ENCODE results near the gene CTSH. TPM values are rescaled to one million over a fixed set of nuclear protein-coding genes. Genes with fewer than 3 reads are reported as not detected.

Gene CTSH
- total RNA-seq, 1 donor from 2014 or later = 141 TPM

GRCh38 chr15:78934655-78935023 is 10.2 kb downstream of the CTSH start:
- no peak for DNase-seq (ENCODE audit: low spot score in 2 of 2, unreplicated experiment in 2 of 2)
- peaks cover 23% of the 10 kb centered on the region for H3K4me1 Mint-ChIP-seq
- H3K4me3 Mint-ChIP-seq = no peak overlapping the region
- TF ChIP-seq CTCF (IDR thresholded peaks at IDR 0.05; ENCODE audit: unreplicated experiment) = no peak
- H3K27ac Mint-ChIP-seq = no peak overlapping the region
- peaks cover 32% of the 10 kb centered on the region for H3K36me3 Mint-ChIP-seq
- H3K9me3 Mint-ChIP-seq = no peaks in the 10 kb centered on the region
- H3K27me3 Mint-ChIP-seq (ENCODE audit: low read depth) = no peaks in the 10 kb centered on the region

GRCh38 chr15:78933823-78934654 is 10.8 kb downstream of the CTSH start:
- H3K4me3 Mint-ChIP-seq = no peak overlapping the region
- H3K27me3 Mint-ChIP-seq (ENCODE audit: low read depth) = no peaks in the 10 kb centered on the region
- H3K27ac Mint-ChIP-seq = peak overlapping the region; percentile 44
- no peak for TF ChIP-seq CTCF (IDR thresholded peaks at IDR 0.05; ENCODE audit: unreplicated experiment)
- H3K4me1 Mint-ChIP-seq = peaks cover 28% of the 10 kb centered on the region
- DNase-seq (ENCODE audit: low spot score in 2 of 2, unreplicated experiment in 2 of 2) = no peak
- H3K36me3 Mint-ChIP-seq = peaks cover 29% of the 10 kb centered on the region
- no peaks in the 10 kb centered on the region for H3K9me3 Mint-ChIP-seq

GRCh38 chr15:78933187-78933822 is 11.5 kb downstream of the CTSH start:
- Mint-ChIP-seq H3K27ac (peak overlapping the region; percentile 44), H3K4me3 (no peak overlapping the region), H3K4me1 (peaks cover 31% of the 10 kb centered on the region), H3K36me3 (peaks cover 23% of the 10 kb centered on the region), H3K27me3 (ENCODE audit: low read depth) (no peaks in the 10 kb centered on the region), H3K9me3 (no peaks in the 10 kb centered on the region)
- DNase-seq (ENCODE audit: low spot score in 2 of 2, unreplicated experiment in 2 of 2) = no peak
- no peak for TF ChIP-seq CTCF (IDR thresholded peaks at IDR 0.05; ENCODE audit: unreplicated experiment)

GRCh38 chr15:78932258-78932808 is 12.5 kb downstream of the CTSH start:
- peak overlapping the region; percentile 25 for H3K27ac Mint-ChIP-seq
- H3K4me1 Mint-ChIP-seq = peaks cover 31% of the 10 kb centered on the region
- TF ChIP-seq CTCF (IDR thresholded peaks at IDR 0.05; ENCODE audit: unreplicated experiment) = no peak
- peaks cover 26% of the 10 kb centered on the region for H3K36me3 Mint-ChIP-seq
- no peak overlapping the region for H3K4me3 Mint-ChIP-seq
- H3K27me3 Mint-ChIP-seq (ENCODE audit: low read depth) = no peaks in the 10 kb centered on the region
- DNase-seq (ENCODE audit: low spot score in 2 of 2, unreplicated experiment in 2 of 2) = no peak
- no peaks in the 10 kb centered on the region for H3K9me3 Mint-ChIP-seq

- no peak for DNase-seq (ENCODE audit: low spot score in 2 of 2, unreplicated experiment in 2 of 2)
- peaks cover 30% of the 10 kb centered on the region for H3K36me3 Mint-ChIP-seq
- no peak for TF ChIP-seq CTCF (IDR thresholded peaks at IDR 0.05; ENCODE audit: unreplicated experiment)
- peak overlapping the region; percentile 98 for H3K27ac Mint-ChIP-seq
- no peaks in the 10 kb centered on the region for H3K27me3 Mint-ChIP-seq (ENCODE audit: low read depth)
- H3K4me1 Mint-ChIP-seq = peaks cover 31% of the 10 kb centered on the region
- no peak overlapping the region for H3K4me3 Mint-ChIP-seq
- no peaks in the 10 kb centered on the region for H3K9me3 Mint-ChIP-seq
Observed at GRCh38 chr15:78931439-78932257, 13.2 kb downstream of the CTSH start.

All from mesothelial cell of epicardium (in vitro differentiated cells).